ENCODE measurements around the gene ZNF331.
"Not testable (repeated sequence)": the region's sequence is repeated elsewhere in the genome, so short reads cannot be mapped to it uniquely, and the experiment has no call there.

Gene ZNF331

DNA sequence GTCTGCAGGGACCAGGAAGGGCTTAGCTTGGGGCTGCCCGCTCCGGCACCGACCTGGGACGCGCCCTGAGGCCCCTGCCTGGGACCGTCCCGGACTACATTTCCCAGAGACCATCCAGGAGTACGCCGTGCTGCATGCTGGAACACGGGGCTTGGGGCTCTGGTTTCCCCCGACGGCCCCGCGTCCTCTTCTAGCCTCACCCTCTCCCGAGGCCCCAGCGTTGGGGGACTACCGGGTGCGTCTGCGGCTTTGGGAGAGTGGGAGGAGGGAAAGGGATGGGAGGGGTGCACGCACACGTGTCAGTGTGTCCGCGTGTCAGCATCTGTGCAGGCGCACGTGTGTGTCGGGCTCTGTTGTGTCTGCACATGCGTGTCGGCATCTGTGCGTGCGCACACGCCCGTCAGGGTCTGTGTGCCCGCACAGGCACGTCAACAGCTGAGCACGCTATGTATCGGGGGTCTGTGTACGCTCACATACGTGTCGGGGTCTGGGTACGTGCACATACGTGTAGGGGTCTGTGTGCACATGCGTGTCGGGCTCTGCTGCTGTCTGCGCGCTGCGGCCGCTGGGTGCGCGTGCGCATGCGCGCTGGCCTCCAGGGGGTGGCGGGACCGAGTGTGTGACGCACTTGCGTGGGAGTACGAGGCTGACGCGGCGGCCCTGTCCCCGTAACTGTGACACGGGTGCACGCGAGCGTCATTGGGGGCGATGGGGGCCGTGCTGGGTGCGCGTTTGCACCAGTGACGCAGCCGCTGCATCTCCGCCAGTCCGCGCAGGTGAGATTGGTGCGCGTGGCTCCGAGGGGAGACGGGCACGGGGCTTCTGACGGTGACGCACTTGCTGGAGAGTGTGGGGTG is at the start of gene ZNF331:
Gene ZNF331, plus strand, starts transcription at position 625 of the 857 bp plus-strand sequence. CDS start 31,232 bp downstream, outside the sequence.
- no peak for DNase-seq

DNA sequence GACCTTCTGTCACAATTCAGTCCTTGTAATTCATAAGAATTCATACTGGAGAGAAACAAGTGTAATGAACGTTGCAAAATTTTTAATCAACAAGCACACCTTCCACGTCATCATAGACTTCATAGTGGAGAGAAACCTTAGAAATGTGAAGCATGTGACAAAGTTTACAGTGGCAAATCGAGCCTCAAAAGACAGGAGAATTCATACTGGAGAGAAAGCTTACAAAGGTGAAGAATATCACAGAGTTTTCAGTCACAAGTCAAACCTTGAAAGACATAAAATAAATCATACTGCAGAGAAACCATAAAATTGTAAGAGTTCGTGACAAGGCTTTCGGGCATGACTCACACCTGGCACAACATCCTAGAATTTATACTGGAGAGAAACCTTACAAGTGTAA is 45.8 kb upstream of the ZNF331 start:
- DNase-seq = no peak

DNA sequence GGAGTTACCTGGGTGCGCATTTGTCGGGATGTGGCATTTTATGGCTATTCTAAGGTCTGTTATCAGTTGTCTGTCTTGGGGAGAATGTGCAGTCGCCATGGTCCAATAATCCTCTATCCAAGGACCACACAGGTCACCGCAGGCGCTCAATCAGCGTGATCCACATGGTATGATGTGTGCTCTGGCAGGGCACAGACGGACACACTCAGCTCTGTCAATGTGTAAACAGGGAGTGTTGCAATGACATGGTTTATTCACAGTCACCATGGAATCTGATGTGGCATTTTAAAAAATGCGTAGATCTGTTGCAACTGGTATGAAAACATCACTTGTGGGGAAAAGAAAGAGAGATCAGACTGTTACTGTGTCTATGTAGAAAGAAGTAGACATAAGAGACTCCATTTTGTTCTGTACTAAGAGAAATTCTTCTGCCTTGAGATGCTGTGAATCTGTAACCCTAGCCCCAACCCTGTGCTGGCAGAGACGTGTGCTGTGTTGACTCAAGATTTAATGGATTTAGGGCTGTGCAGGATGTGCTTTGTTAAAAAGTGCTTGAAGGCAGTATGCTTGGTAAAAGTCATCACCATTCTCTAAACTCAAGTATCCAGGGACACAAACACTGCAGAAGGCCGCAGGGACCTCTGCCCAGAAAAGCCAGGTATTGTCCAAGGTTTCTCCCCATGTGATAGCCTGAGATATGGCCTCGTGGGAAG is 40.5 kb upstream of the ZNF331 start:
- not testable (repeated sequence) for DNase-seq

DNA sequence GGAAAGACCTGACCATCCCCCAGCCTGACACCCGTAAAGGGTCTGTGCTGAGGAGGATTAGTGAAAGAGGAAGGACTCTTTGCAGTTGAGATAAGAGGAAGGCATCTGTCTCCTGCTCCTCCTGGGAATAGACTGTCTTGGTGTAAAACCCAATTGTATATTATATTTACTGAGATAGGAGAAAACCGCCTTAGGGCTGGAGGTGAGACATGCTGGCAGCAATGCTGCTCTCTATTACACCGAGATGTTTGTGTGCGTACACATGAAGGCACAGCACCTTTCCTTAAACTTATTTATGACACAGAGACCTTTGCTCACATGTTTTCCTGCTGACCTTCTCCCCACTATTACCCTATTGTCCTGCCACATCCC is 39.9 kb upstream of the ZNF331 start:
- DNase-seq = not testable (repeated sequence)

DNA sequence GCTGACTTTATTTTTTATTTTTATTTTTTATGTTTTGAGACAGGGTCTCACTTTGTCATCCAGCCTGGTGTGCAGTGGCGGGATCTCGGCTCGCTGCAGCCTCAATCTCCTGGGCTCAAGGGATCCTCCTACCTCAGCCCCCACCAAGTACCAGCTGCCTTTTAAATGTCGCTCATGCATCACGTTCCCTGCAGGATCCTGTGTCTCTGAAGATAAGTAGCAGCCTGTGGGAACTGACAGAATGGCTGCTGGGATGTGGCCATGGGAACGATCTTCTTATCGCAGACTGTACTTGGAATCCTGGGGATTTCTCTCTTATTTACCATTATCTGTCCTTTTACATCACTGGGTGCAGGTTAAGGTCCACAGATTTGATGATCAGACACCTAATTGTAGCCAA is 34.8 kb upstream of the ZNF331 start:
- not testable (repeated sequence) for DNase-seq

DNA sequence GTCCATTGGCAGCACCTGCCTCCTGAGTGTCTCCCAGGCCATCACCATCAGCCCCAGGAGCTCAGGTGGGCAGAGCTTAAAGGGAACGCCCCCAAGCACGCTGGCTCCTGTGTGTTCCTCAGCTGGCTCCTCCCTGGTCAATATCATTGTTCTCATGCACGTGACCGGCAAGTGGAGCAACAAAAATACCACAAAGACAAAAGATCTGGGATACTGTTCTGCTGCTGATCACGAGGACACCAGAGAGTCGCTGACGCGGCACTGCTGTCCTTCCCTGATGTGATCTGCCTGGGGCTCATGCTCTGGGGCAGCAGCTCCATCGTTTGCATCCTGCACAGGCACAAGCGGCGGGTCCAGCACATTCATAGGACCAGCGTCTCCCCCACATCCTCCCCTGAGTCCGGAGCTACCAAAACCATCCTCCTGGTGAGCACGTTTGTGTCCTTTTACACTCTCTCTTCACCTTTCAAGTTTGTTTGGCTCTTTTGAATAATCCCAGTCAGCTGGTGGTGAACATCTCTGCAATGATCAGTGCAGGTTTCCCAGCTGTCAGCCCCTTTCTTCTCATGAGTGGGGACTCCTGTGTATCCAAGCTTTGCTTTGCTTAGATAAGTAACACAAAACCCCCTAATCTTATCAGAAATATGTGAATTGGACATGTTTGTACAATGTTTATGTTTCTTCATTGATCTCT is 34.1 kb upstream of the ZNF331 start:
- DNase-seq = not testable (repeated sequence)

DNA sequence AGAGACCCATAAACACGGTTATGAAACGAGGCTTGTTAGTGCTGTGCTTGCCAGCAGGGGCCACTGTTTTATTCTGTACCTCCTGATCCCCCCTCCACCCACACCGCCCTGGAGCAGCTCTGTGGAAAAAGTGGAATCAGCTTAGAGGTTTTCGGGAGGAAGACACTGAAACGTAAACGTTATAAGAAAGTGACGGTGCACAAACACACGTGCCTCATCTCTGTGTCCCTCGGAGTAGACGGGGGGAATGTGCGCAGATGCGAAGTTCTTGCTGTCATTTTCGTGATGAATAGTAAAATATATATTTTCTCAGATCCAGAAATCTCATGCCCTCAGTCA is 33.6 kb upstream of the ZNF331 start:
- not testable (repeated sequence) for DNase-seq

DNA sequence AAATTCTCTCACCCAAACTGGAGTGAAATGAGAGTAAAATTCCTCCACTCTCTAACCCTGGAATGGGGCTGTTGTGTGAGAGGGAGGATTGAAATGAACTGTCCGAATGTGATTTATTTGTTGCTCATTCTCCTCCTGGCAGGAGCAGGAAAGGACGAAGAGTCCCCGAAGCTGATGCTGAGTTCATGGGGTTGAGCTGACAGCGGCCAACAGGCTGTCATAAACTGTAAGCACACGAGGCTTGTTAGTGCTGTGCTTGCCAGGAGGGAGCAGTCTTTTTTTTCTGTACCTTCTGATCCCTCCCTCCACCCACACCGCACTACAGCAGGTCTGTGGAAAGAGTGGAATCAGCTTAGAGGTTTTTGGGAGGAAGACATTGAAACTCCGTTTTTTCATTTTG is 33.1 kb upstream of the ZNF331 start:
- no peak for DNase-seq

DNA sequence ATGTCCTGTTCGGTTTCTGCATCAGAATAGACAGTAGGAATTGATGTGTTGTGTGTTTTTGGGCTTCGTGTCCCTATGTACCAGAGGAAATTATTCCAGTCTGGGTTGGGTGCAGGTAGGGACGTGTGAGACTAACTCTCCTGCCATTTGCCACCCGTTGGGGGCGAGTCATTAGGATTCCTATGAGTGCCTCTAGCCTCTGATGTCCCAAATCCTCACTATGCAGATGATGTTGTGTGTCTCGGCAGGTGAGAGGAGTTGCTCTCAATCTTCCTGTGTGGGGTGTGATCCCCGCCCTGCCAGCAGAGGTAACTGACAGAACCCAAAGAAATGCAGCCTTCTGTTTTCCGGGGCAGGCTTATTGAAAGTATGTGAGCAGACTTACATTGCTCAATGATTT is 31.2 kb upstream of the ZNF331 start:
- DNase-seq = no peak

DNA sequence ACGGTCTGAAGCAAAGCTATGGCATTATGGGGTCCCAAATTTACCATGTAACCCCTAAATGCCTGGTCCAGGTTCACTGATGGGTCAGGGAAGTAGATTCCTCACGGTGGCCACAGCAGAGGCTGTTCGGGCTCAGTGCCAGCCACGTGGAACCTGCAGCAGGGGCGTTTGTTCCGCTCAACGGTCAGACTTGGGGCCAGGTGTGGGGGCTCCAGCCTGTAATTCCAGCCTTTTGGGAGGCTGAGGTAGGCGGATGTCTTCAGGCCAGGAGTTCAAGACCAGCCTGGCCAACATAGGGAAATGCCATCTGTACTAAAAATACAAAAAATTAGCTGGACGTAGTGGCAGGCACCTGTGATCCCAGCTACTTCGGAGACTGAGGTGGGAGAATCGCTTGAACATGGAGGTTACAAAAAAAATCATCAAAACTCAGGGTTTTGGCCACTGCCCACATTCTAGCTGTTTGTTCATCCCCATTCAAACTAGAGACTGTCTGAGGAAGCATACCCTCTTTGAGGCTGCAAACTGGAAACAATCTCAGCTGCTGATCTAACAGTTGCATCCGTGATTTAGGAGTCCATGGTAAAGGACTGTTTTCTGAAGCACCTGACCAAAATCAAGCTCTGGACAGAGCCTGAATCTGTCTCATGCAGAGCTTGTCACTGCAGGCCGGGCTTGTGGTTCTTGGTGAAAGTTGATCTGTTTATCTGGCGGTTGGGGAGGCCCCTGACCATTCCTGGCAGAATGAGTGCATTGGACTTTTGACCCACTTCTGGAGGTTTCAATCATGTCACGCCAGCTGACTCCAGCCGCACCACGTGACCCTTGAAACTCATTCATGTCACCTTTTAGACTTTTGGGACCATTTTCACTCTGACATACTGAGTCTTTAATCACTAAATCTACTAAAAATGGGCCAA is 30.2 kb upstream of the ZNF331 start:
- no peak for DNase-seq

DNA sequence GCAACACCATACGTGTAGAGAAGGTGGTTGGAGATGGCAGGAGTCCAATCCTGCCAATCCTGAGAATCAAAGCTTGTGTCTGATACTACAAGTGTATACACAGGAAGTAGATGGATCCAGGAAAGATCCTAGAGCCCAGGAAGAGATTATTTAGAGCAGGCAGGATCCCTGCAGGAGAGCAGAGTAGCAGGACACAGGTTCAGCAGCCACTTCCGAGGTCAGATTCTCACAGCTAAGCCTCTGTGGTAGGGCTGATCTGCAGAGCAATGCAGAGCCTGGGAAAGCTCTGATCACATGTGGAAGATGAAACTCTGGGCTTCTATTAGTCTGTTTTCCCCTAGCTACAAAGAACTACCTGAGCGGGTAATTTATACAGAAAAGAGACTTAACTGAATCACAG is 28.5 kb upstream of the ZNF331 start:
- DNase-seq = no peak

DNA sequence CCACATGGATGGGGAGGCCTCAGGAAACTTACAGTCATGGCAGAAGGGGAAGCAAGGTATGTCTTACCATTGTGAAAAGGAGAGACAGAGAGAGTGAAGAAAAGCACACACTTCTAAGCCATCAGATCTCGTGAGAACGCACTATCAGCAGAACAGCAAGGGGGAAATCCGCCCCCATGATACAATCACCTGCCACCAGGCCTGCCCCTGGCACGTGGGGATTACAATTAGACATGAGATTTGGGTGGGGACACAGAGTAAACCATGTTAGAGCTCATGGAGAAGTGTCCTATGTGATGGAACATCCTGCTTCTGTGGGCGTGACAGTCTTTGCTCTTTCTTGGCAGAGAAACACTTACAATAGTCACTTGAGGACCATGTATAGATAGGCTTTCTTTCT is 28.1 kb upstream of the ZNF331 start:
- no peak for DNase-seq

DNA sequence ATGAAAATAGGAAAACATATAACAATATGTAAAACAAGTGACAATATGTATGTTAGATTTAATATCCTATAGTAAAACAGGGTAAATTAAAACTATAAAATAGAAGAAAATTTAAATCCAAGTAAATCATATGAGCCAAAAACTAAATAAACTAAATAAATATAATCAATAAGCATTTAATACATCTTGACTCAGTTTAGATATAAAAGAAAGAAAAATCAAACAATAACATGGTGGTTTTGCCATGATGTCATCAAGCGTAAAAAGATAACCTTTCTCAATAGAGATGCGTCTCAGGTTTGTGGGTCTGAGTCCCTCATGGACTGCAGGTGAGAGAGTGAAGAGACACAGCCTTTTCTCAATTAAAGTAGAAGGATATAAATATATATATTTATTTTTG is 26.6 kb upstream of the ZNF331 start:
- DNase-seq = no peak

DNA sequence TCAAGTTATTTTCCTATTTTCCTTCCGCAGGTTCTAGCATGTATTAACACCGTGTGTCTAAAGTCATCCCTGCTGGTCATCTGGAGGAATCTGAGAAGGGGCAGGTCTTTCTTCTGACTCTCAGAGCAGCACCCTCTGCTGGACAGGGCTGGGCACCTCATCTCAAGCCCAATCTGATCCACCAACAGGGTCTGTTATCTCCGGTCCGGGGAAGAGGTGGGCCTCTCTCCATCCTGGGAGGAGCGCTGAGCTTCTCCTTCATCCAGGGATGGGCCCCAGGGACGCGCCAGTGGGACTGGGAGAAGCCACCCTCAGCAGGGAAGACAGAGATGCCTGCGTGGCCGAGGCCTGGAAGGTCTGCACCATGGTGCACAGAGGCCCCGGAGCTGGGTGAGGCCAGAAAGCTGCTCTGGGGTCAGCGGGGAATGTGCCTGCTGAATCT is 26.0 kb upstream of the ZNF331 start:
- peak; percentile 16 for DNase-seq

DNA sequence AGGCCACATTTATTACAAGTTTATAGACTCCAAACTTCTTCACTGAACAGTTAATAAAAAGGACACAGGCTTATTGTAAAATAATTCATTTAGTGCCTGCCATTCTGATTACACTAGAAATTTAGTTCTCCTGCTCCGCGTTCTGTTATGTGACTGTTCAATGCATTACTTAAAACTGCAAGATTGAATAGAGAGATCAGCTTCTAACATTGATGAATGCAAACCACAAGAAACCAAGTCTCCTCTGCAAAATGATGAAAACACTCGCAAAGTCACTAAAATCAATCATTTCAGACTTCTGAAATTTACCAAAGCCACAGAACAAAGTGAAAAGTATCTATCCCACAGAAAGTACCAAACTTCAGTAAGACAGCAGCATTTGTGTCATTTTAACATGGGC is 22.9 kb upstream of the ZNF331 start:
- DNase-seq = not testable (repeated sequence)

DNA sequence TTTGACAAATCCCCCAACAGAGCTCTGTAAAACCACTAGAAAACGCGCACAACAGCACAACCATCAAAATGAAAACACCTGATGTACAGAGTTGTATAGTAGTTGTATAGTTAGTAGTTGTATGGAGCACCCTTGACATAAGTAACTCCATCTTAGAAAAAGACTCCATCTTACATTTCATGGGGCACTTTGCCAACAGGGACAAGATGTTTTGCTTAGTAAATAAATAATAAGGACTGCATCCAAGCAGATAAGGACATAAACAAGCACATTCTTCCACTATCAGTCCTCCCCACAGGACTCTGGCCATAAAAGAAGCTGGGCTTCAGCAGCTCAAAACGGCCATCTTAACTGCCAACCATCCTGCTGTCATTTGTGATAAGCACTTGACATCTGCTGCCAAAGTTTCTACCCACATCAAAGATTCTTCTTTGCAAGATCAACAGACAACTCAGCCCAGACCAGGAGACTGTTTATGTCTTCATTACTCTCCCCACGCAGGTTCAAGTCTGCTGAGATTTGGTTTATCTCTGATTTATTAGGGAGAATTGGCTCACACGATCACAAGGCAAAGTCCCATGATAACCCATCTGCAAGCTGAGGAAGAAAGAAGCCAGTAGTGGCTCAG is 20.7 kb upstream of the ZNF331 start:
- no peak for DNase-seq

DNA sequence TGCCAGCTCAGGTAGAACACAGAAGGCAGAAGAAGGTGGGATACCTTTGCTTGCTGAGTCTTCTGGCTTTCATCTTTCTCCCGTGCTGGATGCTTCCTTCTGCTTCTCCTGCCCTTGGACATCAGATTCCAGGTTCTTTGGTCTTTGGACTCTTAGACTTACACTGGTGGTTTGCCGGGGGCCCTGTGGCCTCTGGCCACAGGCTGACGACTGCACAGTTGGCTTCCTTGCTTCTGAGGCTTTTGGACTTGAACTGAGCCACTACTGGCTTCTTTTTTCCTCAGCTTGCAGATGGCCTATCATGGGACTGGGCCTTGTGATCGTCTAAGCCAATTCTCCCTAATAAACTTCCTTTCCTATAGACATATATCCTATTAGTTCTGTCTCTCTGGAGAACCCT is 19.8 kb upstream of the ZNF331 start:
- DNase-seq = no peak

DNA sequence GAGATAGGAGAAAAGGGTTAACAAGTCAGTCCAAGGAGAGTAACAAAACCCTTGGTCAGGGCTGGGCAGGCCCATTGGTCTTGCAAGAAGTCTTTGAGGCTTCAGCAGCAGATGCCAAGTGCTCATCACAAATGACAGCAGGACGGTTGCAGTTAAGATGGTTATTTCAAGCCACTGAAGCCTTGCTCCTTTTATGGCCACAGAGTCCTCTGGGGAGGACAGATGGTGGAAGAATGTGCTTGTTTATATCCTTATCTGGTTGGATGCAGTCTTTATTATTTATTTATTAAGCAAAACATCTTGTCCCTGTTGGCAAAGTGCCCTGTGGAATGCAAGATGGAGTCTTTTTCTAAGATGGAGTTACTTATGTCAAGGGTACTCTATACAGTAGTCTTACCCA is 19.2 kb upstream of the ZNF331 start:
- DNase-seq = no peak

DNA sequence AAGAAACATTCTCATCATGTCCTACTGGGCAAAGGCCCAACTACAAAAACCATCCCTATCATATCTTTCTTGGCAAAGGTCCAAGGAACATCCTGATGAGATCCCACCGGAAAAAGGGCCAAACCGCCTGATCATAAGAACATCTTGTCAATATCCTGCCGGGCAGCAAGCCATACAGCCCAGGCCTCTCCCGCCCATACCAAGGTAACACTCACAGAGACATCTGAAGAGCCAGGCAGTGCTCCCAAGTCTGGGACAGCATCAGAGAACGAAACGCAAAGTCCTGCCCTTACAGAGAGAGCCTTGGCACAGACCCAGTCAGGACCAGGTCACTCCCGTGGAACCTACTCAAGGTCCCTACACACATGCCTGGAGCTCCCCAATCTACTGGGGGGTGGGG is 18.5 kb upstream of the ZNF331 start:
- no peak for DNase-seq

DNA sequence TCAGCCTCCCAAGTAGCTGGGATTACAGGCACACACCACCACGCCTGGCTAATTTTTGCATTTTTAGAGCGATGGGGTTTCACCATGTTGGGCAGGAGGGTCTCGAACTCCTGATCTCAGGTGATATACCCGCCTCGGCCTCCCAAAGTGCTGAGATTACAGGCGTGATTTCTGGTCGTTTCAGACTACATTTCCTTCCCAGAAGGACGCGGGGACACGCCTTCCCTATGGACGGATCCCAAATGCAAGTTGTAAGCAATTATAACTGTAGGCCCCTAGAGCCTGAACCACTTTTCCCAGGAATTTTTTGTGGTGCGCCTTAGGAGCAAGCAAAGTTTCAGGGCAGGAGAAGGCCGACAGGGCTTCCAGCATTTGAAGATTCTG is 17.8 kb upstream of the ZNF331 start:
- no peak for DNase-seq

DNA sequence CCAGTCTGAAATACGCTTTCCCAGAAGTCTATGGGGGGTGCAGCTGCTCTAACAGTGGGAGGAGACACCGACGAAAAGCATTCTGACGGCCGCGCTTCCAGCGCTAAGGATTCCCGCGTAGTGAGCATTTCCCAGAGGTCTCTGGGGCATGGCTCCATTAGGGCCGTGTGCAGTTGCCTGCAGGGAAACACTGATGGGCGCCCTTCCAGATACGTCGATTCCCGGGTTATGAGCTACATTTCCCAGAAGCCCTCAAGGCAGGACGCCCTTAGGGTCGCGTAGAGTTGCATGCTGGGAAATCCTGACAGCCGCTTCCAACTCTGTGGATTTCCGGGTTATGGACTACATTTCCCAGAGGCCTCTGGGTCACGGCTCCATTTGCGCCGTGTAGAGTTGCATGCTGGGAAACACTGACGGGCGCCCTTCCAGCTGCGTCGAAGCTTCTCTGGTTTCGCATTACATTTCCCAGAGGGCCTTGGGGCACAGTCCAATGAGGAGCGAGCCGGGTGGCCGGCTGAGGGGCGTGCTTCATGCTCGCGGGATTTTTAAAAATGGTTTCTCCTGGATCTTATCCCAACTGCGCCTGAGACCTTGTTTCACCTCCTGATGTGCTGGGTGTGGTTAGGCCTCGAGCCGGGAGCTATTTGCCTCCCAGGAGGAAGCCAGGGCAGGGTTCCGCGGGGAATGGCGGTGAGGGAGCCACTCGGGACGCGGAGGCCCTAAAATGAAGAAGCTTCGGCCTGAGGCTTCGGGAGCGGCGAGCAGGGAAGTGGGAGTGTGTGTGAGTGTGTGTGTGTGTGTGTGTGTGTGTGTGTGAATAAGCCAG is 17.2 kb upstream of the ZNF331 start:
- peak; percentile 97 for DNase-seq

Measured in SHP77 treated with DMSO at 0.1 percent for 48 hours (cell line).